Neural progenitor cell (in vitro differentiated cells): ENCODE measurements around the gene SCN1B.

Experiments
- EZH2 ChIP-seq: fragments of 200-600 bp; sonication (generic); IDR thresholded peaks from 2 replicates; pipeline ENCODE4 v1.6.1; 2017; ENCODE audit warnings: antibody characterized with exemption, mild to moderate bottlenecking, moderate library complexity
- EZH2phosphoT487 ChIP-seq: fragments of 200-600 bp; sonication (generic); IDR thresholded peaks from 2 replicates; pipeline ENCODE4 v1.6.1; 2017; ENCODE audit warnings: antibody characterized with exemption
- TF ChIP-seq, protein P1 (sequence below): fragments of 200-600 bp; sonication (generic); IDR thresholded peaks from 2 replicates; pipeline ENCODE4 v1.5.1; 2017; ENCODE audit warnings: antibody characterized with exemption, mild to moderate bottlenecking

DNA sequence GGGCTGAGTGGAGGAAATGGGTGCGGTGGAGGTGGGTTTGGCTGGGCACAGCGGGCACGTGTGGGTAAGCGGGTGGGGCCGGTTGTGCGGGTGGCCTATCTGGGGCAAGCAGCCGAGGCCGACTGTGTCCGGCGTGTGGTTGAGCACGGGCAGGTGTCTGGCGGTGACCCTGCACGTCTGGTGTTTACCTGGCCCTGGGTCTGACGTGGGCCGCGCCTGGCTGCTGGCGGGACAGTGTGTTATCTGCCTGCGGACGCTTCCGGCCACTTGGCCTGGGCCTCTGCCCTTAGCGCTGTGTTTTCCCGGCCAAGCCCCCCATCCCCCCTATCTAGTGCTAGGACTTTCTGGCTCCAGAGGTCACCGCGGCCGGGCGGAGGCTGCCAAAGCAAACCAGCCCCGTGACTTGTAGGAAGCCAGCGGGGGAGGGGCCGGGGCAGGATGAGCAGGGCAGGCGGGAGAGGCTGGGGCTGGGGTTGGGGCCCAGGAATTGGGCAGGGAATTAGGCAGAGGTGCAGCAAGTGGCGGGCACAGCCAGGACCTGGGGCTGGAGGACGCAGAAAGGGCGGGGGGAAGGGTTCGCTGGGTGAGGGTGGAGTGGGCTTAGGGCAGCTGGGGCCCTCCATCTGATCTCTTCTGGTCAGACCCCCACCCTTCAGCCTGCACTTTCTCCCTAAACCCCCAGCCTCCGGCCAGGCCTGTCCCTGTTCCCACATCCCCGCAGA, 10.7 kb downstream of the SCN1B start:
- TF ChIP-seq, protein P1, sequence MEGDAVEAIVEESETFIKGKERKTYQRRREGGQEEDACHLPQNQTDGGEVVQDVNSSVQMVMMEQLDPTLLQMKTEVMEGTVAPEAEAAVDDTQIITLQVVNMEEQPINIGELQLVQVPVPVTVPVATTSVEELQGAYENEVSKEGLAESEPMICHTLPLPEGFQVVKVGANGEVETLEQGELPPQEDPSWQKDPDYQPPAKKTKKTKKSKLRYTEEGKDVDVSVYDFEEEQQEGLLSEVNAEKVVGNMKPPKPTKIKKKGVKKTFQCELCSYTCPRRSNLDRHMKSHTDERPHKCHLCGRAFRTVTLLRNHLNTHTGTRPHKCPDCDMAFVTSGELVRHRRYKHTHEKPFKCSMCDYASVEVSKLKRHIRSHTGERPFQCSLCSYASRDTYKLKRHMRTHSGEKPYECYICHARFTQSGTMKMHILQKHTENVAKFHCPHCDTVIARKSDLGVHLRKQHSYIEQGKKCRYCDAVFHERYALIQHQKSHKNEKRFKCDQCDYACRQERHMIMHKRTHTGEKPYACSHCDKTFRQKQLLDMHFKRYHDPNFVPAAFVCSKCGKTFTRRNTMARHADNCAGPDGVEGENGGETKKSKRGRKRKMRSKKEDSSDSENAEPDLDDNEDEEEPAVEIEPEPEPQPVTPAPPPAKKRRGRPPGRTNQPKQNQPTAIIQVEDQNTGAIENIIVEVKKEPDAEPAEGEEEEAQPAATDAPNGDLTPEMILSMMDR = no peak
- TF ChIP-seq EZH2 (no peak), EZH2phosphoT487 (no peak)
